NCI-H2029 (cell line): ENCODE results near the gene FAM227B.
"Not testable (repeated sequence)": the region's sequence is repeated elsewhere in the genome, so short reads cannot be mapped to it uniquely, and the experiment has no call there.

ENCODE experiments used
- DNase-seq: peaks from one replicate; lab custom pipeline; 2025; lab: John Stamatoyannopoulos, UW

FAM227B gene

DNA sequence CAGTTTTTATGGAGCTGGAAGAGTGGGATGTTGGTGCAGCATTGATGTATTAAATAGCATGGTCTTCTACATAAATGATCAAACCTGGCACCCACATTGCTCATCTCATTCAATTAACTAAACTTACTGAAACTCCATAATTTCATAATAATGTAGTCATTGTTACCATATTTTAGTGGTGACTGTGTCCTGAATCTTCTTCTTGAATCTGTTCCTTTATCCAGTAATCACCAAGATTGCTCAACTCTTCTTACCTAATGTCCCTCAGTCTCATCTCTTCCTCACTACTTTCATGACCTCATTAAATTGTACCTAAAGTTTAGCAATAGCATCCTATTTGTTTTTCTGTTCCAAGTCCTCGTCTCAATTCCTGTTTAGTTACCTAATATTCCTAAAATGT, 127.8 kb downstream of the FAM227B start:
- DNase-seq: no peak

DNA sequence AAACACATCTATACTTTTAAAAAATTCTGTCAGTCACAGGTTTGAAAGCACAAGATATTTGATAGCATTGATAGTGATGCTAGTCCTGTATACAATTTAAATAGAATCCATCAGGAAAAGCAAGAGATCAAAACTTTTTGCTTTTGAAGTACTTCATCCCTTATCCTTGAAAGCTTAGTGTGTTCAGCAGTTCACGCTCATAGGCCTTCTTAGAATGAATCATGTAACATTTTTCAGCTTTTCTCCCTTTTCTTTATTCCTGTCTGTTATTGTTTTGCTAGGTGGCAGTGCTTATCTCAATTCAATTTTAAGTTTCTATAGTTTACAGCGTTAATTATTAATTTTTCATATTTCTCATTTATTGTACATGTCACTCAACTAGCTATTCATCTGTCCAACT, 128.5 kb downstream of the FAM227B start:
- DNase-seq: no peak

DNA sequence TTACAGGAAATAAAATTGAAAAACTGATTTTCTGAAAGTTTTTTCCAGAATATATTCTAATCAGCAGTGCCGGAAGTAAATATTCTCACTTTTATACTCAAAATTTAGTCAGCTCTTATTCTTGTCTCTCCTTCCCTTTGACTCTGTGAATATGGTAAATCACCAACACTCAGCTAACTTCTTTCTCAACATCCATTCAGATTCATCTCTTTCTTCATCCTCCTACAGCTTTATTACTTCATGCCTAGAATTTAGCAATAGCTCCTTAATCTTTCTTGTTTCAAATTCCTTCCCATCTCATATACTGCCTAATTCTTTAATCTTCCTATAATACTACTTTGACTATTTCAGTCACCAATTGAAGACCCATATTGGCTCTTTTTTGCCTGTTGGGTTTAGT, 129.7 kb downstream of the FAM227B start:
- DNase-seq: no peak

DNA sequence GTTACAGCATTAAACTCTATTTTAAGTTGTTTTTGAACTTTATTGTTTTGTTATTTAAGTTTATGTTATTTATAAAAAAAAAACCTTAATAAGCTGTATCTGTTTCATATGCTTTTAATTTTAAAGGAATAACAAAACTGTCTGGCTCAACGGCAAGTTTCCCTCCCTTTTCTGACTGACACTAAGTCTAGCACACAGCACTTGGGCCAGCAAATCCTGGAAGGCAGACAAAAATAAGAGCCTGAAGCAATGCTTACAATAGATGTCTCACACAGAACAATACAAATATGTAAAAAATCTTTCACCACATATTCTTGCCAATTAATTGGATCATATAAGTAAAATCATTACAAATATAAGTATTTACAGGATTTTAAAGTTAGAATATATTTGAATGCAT, 135.2 kb downstream of the FAM227B start:
- DNase-seq: not testable (repeated sequence)

DNA sequence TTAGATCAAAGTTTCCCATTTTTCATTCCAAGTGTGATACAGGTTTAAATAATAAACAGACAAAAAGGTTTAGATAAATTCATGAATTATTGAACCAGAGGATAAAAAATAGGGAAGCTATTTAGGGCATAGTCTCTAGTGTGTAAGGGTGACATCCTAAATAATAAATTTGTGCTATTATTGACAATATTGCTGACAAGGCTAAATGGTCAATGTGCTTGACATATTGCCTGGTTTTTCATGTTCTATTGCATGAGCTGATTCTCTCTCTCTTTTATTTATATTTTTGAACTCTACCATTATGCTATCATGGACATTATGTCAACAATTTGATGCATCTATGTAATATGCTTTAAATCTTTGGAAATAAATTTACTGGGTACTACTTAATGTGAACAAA, 141.6 kb downstream of the FAM227B start:
- DNase-seq: not testable (repeated sequence)

- DNase-seq: not testable (repeated sequence)
These were observed 142.6 kb downstream of the FAM227B start for GRCh38 chr15:49478021-49478420.

GRCh38 chr15:49473031-49473430, 147.6 kb downstream of the FAM227B start:
- no peak for DNase-seq

DNA sequence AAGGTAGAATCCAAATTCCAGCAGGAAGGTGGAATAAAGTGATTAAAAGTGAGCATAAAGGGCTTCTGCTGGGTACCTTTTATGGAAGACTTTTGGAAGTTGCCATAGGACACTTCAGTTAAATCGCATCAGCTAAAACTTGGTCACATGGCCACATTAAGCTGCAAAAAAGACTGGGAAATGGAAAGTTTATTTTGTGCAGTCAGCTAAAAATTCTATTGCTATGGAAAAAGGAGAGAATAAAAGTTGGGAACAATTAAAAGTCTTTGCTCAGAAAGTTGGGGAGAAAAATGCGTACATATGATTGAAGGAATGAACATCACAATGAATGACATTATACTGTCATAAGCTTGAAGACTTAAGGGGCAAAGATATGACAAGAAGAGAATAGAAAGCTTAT, 148.3 kb downstream of the FAM227B start:
- no peak for DNase-seq

DNA sequence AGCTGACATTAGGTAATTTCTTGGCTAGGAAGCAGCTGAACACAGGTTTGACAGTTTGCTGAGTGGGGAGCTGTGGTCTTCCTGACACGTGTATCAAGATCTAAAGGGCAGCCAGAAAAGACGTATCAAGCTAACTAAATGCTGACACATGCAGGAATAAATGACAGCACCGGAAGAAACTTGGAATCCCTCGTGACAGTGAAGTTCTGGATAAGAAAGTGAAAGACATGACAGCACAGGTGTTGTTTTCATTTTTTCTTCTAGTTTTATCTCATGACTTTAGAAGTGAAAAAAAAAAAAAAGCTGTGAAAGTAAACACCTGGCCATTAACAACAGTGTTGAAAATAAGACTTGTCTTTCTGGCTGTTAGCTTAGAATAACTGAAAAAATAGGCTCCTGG, 148.9 kb downstream of the FAM227B start:
- DNase-seq: no peak

DNA sequence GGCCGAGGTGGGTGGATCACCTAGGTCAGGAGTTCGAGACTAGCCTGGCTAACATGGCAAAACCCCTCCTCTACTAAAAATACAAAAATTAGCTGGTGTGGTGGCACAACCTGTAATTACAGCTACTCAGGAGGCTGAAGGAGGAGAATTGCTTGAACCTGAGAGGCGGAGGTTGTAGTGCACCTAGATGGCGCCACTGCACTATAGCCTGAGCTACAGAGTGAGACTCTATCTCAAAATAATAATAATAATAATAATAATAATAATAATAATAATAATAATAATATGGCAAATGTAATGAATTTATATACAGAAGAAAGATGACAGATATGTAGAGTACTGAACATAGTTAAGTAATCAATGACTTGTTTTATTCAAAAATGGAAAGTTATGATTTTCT, 149.4 kb downstream of the FAM227B start:
- DNase-seq: not testable (repeated sequence)

DNA sequence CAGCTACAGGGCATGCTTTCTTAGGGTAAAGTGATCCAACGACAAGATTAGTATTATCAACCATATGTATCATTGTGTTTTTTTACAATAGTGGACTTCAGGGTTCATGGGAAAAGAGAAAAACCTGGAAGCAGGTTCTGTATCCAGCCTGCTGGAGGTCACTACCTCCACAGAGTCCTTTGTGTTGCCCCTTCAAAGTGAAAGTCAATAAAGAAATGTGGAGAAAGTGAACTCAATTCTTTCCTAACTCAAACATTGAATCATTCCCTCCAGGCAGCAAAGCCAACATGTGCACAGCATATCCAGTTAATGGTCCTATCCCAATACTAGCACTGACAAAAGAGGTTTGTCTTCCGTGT, 152.2 kb downstream of the FAM227B start:
- DNase-seq: no peak

GRCh38 chr15:49467746-49468480, 152.7 kb downstream of the FAM227B start:
- no peak for DNase-seq

DNA sequence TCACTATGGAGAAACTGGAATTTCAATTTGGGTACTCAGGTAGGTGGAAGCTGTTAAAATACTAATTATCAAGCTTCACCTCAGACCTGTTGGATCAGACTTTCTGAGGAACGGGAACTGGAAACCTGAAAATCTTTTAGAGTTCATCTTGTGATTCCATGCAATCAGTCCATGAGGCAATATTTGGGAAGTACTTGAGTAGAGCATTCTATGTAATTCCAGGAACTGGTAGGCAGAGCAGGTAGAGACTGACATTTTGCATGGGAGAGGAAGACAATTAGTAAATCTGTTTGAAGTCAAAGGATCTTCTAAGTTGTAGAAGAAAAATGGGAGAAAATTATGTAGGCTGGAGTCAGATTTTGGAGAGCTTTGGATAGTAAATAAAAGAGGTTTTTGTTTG, 154.5 kb downstream of the FAM227B start:
- no peak for DNase-seq

DNA sequence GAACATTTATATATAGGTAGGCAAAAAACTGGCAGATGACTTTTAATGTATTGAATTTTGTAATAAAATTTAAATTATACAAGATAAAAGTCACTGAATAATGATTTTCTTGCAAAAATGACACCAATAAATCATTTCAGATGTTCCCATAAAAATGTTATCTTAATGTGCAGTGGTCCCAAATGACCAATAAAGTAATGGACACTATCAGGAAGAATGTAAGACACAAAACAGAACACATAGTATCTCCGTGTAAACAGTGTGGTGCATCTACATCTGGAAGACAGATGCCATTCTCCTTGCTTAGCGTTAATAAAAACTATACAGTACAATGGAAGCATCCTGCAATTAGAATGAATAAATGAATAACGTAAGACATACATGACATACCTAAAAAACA, 156.1 kb downstream of the FAM227B start:
- DNase-seq: no peak

DNA sequence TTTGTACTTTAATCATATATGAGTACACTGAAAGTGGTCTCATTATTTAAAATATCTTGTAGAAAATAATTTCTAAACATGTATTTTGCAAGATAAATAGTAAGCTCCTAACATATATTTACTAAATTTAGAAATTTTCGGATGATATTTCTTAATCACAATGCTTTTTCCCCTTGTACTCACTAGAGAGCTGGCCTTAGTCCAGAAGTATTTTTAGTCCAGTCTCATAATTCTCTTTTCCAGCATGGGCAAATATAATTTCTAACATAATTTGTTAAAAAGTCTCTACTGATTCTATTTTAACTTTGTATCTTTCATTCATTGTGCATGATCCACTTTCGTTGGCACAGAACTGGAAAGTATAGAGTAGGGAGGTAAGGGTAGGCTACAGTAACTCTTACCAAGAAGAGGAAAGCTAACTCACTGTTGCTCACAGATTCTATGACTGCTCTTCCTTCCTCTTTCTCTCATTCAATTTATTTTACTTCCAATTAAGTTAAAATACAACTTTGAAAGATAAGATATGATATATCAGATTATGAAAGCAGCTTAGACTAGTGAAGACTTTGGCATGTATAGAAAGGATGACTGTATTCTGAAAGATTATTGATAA, 158.3 kb downstream of the FAM227B start:
- no peak for DNase-seq

- no peak for DNase-seq
These were observed 160.1 kb downstream of the FAM227B start for GRCh38 chr15:49460411-49460941.

DNA sequence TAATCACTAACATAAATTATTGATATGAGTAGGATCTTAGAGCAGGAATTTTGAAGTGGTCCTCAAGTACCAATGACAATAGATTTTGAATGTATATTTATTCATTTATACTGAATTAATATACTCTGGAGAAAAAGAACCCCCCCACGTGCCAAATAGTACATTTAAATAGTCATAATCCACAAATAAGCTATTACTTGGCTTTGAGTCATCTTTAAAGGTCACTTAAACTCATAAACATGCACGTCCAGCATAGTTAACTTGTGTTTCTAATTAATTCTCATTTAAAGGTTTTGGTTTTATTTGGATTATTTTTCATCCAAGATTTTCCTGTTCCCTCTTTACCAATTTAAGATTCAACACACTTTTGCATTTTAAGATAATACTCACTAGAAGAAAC, 162.5 kb downstream of the FAM227B start:
- DNase-seq: no peak

- no peak for DNase-seq
These were observed 164.5 kb downstream of the FAM227B start for GRCh38 chr15:49456166-49456565.

GRCh38 chr15:49452595-49452994, 168.0 kb downstream of the FAM227B start:
- DNase-seq: no peak

DNA sequence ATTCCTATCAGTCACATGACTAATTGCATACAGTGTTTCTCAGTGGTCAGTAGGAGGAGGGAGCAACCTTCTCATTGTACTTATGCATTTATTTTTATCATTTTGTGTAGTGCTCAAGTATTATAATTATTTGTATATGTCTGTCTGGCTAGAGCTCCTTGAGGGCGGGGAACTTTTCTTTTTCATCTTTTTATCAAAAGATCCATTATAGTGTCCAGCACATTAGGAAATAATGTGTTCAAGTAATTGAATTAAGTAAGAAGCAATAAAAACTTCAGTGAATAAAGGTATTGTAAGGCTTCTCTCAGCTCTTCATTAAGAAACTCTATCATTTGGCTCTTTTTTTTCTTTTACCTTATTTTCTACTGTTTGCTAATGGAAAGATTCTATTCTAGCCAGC, 178.8 kb downstream of the FAM227B start:
- no peak for DNase-seq

DNA sequence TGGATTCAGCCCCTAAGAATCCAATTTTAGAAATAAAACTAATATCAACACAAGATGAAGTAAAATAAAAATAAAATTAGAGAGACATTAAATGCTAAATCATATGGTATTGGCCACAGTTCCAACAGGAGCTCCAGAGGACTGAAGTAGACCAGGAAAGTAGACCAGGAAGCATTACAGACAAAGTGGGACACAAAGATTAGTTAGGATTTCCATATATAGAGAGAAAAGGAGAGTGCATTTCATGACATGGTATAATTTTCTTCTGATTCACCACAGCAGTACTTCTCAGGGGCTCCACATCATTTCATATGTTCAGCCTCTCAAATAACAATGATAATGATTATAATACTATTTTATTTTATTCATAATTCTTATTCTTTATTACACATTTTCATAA, 179.3 kb downstream of the FAM227B start:
- DNase-seq: no peak

DNA sequence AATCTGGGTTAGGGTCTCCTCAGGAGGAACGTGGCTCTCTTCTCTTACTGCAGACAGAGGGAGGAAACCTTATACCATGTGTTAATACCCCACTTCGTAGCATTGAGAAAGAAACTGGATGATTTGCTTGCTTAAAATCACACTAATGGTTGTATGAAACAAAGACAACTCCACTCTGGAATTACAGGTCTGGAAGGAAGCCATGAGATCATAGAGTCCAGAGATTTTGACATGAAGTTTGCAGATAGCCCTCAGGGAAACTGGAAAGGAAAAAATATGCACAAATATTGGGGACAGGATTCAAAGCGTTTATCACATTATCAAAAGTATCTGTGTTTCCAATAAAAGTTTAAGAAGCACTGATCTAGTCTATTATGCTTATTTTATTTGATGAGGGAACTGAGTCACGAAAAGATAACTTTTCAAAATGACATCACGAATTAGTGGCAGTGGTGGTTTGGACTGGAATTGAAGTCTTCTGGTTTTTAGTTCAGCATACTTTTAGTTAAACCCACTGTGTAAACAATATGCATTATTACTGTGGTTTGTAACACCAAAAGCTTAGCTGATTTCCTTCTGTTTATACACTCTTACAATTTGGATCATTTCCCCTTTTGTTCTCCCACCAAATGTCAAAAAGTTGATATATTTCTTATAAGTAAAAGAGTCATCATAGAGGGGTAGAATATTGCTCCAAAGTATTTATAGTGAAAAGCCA, 180.8 kb downstream of the FAM227B start:
- no peak for DNase-seq

DNA sequence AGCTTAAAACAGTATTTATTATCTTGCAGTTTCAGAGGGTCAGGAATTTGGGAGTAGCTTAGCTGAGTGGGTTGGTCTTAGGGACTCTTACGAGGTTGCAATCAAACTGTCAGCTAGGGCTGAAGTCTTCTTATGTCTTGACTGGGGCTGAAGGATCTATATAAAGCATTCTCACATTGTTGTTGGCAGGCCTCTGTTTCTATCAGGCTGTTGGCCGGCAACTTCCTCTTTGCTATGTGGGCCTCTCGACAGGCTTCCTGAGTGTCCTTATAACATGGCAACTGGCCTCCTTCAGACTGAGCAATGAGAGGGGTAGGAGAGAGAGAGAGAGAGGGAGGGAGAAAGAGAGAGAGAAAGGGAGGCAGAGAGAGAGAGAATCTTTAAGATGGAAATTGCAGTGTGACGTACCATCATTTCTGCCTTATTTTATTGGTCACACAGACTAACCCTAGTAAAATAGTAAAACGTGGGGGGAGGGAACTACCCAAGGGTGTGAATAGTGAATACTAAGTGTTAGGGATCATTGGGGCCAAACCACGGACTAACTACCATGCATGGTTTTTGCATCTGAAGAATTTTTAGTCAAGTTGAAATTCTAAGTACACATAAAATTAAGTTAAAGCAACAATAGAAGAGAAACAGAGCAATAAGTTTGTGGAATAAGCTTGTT, 181.5 kb downstream of the FAM227B start:
- DNase-seq: no peak
